RWPE1 (cell line): ENCODE data around the gene MAP1LC3A.

Experiments used
- CTCF ChIA-PET: fragments of 350-600 bp; sonication (Branson Sonifier 250); formaldehyde crosslinking; extraction: SDS; loops from one replicate; lab custom pipeline; 2021; lab: Yijun Ruan, JAX
- POLR2A ChIA-PET: fragments of 400-600 bp; formaldehyde crosslinking; extraction: SDS; loops from one replicate; lab custom pipeline; 2020; ENCODE audit warnings: antibody characterized with exemption; ENCODE audit not compliant: low non-redundant PET; lab: Yijun Ruan, JAX
- DNase-seq: peaks from one replicate; pipeline ENCODE4 v3.0.0; 2012; ENCODE audit warnings: low spot score
- H3K27ac ChIP-seq: fragments of 450-650 bp; 2 replicates; pipeline ENCODE4 v1.5.1; 2017
- TF ChIP-seq, protein P1 (sequence below): fragments of 450-650 bp; conservative IDR thresholded peaks from 2 replicates; pipeline ENCODE4 v1.5.1; 2017; ENCODE audit warnings: low read depth, mild to moderate bottlenecking

MAP1LC3A gene

GRCh38 chr20:34586488-34587163 is 28.1 kb downstream of the MAP1LC3A start:
- no peak overlapping the region for H3K27ac ChIP-seq
- no peak for DNase-seq
- ChIA-PET CTCF (interaction anchor here (0.9 to 1.0 kb wide), 2 partner anchors 12 to 13 kb away, joined by 3 read pairs; no protein-coding TSS in a partner anchor), POLR2A (no interaction called here)
- TF ChIP-seq, protein P1, sequence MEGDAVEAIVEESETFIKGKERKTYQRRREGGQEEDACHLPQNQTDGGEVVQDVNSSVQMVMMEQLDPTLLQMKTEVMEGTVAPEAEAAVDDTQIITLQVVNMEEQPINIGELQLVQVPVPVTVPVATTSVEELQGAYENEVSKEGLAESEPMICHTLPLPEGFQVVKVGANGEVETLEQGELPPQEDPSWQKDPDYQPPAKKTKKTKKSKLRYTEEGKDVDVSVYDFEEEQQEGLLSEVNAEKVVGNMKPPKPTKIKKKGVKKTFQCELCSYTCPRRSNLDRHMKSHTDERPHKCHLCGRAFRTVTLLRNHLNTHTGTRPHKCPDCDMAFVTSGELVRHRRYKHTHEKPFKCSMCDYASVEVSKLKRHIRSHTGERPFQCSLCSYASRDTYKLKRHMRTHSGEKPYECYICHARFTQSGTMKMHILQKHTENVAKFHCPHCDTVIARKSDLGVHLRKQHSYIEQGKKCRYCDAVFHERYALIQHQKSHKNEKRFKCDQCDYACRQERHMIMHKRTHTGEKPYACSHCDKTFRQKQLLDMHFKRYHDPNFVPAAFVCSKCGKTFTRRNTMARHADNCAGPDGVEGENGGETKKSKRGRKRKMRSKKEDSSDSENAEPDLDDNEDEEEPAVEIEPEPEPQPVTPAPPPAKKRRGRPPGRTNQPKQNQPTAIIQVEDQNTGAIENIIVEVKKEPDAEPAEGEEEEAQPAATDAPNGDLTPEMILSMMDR = no peak

GRCh38 chr20:34595377-34596184 is 37.1 kb downstream of the MAP1LC3A start:
- CTCF ChIA-PET = no interaction called here
- no peak for DNase-seq

DNA sequence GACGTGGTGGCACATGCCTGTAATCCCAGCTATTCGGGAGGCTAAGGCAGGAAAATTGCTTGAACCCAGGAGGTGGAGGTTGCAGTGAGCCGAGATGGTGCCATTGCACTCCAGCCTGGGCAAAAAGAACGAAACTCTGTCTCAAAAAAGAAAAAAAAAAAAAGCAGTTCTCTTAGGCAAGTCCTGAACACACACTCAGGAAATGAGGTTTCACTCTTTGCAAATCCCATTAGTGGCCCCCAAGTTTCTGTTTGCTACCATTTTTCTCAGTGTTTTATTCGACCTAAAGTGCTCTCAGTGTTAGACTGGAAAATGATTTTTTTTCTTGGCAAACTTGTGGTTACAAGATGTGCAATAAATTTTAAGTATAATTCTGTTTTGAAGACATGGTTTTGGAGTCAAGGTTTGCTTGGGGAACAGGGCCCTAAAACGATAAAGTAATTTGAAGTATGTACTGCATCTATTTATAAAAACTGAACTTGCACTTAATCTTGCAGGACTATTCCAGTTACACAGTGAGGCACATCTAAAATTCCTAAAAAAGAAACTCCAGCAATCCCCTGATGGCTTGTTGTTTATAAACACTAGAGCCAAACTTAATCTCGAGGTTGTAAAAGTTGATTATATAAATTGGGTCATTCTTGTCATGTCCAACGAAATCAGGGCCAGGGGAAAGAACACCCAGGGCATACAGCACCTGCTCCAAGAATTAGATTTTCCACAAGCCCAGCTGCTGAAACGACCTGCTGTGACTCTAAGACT is 42.6 kb downstream of the MAP1LC3A start:
- ChIA-PET CTCF (interaction anchor here (0.6 kb wide), 1 partner anchor 40 kb away, joined by 3 read pairs; no protein-coding TSS in a partner anchor), POLR2A (interaction anchor here (0.7 kb wide), 1 partner anchor 22 kb away, joined by 3 read pairs; no protein-coding TSS in a partner anchor)
- no peak for DNase-seq
- TF ChIP-seq, protein P1 = no peak
- no peak overlapping the region for H3K27ac ChIP-seq

More at GRCh38 chr20:34595377-34596184, 37.1 kb downstream of the MAP1LC3A start:
- no peak overlapping the region for H3K27ac ChIP-seq
- POLR2A ChIA-PET = no interaction called here
- TF ChIP-seq, protein P1 = no peak

- H3K27ac ChIP-seq = no peak overlapping the region
- no peak for DNase-seq
- TF ChIP-seq, protein P1 = no peak
- ChIA-PET CTCF (no interaction called here), POLR2A (no interaction called here)
Observed at GRCh38 chr20:34604980-34605788, 46.7 kb downstream of the MAP1LC3A start.

- POLR2A ChIA-PET = no interaction called here
- H3K27ac ChIP-seq = no peak overlapping the region
- CTCF ChIA-PET = interaction anchor here (0.7 to 0.9 kb wide), 2 partner anchors 15 to 159 kb away, joined by 3 read pairs; no protein-coding TSS in a partner anchor
- no peak for DNase-seq
- TF ChIP-seq, protein P1 = no peak
Observed at GRCh38 chr20:34607066-34607465, 48.5 kb downstream of the MAP1LC3A start.
